GM12872 (cell line): ENCODE data around the gene DYNC1H1.

ENCODE experiments used
- TF ChIP-seq, protein P1 (sequence below): IDR thresholded peaks from 3 replicates; pipeline ENCODE4 v1.5.1; 2011; ENCODE audit warnings: low read depth, mild to moderate bottlenecking, low read length, moderate library complexity; ENCODE audit not compliant: insufficient read depth

Gene DYNC1H1

DNA sequence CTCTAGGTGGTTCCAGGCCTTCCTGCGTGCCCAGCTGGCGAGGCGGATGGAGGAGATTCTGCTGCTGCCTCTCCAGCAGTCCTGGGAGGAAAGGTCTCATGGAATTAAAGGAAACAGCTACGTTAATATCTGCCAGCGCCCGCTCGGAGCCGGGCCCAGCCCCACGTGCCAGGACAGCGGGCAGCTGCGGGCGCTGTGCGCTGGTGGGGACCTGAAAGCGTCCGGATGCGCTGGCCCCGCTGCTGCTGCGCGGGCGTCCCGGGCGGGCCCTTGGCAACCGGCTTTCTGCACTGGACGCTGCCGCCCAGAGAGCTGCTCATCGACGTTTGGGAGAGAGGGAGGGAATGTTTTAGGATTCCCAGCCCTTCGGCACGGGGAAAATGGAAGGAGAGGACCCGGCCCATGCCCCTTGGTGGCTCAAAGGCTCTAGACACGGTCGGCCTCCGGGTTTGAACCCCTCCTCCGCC lies 8.6 kb upstream of the DYNC1H1 start:
- TF ChIP-seq, protein P1, sequence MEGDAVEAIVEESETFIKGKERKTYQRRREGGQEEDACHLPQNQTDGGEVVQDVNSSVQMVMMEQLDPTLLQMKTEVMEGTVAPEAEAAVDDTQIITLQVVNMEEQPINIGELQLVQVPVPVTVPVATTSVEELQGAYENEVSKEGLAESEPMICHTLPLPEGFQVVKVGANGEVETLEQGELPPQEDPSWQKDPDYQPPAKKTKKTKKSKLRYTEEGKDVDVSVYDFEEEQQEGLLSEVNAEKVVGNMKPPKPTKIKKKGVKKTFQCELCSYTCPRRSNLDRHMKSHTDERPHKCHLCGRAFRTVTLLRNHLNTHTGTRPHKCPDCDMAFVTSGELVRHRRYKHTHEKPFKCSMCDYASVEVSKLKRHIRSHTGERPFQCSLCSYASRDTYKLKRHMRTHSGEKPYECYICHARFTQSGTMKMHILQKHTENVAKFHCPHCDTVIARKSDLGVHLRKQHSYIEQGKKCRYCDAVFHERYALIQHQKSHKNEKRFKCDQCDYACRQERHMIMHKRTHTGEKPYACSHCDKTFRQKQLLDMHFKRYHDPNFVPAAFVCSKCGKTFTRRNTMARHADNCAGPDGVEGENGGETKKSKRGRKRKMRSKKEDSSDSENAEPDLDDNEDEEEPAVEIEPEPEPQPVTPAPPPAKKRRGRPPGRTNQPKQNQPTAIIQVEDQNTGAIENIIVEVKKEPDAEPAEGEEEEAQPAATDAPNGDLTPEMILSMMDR, result no peak

DNA sequence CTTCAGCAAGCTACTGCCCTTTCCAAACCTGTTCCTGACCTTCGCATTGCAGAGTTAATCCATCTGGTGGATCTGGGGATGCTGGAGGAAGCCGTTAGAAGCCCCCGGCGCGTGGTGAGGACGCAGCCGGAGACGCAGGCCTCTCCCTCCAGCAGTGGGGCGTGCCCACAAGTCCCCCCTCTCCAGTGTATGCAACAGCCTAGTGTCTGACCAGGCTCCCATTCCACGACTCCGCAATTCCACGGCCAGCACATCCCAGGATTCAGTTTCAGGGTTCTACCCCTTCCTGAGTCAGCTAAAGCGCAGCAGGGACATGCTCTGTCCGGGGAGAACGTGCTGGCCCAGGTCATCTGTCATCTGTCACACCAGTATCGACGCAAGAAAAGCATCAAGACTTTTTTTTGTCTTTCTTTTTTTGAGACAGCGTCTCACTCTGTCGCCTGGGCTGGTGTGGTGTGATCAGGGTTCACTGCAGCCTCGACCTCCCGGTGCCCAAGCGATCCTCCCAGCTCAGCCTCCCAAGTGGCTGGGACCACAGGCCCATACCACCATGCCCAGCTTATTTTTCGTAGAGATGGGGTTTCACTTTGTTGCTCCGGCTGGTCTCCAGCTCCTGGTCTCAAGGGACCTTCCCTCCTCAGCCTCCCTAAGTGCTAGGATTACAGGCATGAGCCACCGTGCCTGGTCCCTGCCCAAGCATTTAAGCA lies 8.0 kb upstream of the DYNC1H1 start:
- TF ChIP-seq, protein P1, result no peak

DNA sequence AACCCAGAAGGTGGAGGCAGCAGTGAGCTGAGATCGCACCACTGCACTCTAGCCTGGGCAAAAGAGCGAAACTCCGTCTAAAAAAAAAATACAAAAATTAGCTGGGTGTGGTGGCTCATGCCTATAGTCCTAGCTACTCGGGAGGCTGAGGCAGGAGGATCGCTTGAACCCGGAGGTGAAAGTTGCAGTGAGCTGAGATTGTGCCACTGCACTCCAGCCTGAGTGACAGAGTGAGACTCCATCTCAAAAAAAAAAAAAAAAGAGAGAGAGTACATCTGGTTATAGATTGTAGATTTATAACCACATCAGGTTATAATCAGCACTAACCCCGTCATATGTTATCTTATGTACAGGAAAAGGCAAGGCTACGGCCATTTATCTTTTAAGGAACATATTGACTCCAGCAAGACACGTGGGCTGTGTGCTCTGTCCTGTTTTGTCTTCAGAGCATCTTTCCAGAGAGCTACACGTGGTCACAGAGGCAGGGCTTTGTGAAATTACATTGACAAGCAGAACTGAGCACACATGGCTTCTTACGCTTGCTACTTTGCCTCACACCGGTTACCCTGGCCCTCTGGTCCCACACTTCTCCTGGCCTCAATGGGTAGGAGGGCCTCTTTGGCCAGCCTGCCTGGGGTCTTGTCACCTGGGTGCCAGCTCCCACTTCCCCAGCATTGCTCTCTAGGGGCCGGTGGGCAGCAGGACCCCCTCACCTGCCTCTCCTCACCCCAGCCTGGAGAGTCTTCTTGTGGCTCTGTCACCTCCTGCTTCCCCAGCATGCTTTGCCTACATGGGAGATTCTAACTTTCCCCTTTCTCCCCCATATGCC lies 6.8 kb upstream of the DYNC1H1 start:
- TF ChIP-seq, protein P1, result no peak

DNA sequence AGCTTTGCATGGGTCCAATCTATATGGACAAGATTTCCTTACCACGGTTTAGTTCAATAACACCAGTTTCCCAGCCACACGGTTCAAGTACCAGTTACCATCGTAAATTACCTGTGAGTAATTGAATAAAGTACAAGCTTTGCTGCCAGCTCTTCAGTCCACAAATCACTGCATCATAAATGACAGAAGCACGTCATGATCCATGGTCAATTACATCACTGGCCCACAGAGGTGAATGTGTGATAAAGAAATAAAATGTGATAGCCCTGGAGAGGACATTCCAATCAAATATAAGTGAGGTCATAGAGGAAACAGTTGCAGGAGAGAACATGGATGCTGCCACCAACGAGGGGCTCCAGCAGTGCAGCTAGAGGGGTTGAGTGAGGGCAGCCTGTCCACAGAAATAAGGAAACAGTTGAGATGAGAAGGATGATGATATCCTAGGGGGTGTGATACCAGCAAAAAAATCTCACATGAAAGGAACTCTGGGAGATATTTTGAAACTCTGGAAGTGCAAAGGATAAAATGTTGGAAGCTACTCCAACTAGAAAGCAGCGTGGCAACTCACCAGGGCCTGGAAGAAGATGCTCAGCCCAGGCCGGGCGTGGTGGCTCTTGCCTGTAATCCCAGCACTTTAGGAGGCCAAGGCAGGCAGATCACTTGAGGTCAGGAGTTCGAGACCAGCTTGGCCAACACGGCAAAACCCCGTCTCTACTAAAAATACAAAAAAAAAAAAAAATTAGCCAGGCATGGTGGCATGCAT lies 5.8 kb upstream of the DYNC1H1 start:
- TF ChIP-seq, protein P1, result no peak

DNA sequence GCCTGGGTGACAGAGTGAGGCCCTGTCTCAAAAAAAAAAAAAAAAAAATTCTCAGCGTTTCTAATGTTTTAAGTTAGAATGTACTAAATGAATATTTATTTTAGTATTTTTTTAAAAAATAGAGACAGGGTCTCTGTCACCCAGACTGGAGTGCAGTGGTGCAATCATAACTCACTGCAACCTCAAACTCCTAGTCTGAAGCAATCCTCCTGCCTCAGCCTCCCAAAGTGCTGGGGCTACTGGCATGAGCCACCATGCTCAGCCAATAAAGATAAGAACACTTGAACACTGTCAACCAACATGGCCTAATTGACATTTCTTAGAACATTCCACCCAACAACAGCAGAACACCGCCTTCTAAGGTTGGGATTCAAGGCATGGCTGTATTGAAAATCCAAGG lies 5.1 kb upstream of the DYNC1H1 start:
- TF ChIP-seq, protein P1, result no peak

DNA sequence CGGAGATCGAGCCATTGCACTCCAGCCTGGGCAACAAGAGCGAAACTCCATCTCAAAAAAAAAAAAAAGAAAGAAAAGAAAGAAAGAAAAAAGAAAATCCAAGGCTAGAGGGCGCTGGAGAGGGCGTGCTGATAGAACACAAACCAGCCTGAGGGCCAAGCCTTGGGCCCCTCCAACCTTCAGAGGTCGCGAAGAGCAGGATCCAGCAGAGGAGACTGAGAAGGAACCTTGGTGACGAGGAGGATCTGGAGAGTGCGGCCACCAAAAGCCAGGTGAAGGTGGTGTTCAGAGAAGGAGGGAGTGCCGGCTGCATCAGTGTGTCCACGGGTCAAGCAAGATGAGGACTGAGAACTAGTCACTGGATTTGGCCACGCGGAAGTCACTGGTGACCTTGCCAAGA lies 4.1 kb upstream of the DYNC1H1 start:
- TF ChIP-seq, protein P1, result peak; percentile 51
